Neural cell (in vitro differentiated cells): ENCODE measurements around the gene ENTPD3. TPM values are rescaled to one million over a fixed set of nuclear protein-coding genes. Genes with fewer than 3 reads are reported as not detected.

Experiments
- H2AFZ ChIP-seq: fragments of 200-600, 300-800 bp; sonication (generic), shearing (Covaris generic); 2 replicates; pipeline ENCODE4 v1.6.0; 2014; ENCODE audit warnings: low read depth, mild to moderate bottlenecking, antibody characterized with exemption, low read length, moderate library complexity
- H3F3A ChIP-seq: fragments of 200-600 bp; shearing (Covaris generic); 2 replicates; pipeline ENCODE4 v1.6.1; 2016; ENCODE audit warnings: mild to moderate bottlenecking, moderate library complexity, mixed read lengths, antibody characterized with exemption, low read length; ENCODE audit not compliant: insufficient read depth, poor library complexity, severe bottlenecking
- H3K27ac ChIP-seq: fragments of 200-600, 300-800 bp; sonication (generic), shearing (Covaris generic); 2 replicates; pipeline ENCODE4 v1.5.1; 2014; ENCODE audit warnings: mild to moderate bottlenecking, low read length, moderate library complexity
- H3K27me3 ChIP-seq: fragments of 300-800, 200-600 bp; sonication (generic), shearing (Covaris generic); 2 replicates; pipeline ENCODE4 v1.6.0; 2014; ENCODE audit warnings: mild to moderate bottlenecking, low read depth, low read length, moderate library complexity; ENCODE audit not compliant: insufficient read depth
- H3K36me3 ChIP-seq: fragments of 300-800, 200-600 bp; sonication (generic), shearing (Covaris generic); 2 replicates; pipeline ENCODE4 v1.5.1; 2014; ENCODE audit warnings: mild to moderate bottlenecking, antibody characterized with exemption, low read length, moderate library complexity; ENCODE audit not compliant: insufficient read depth
- H3K4me2 ChIP-seq: fragments of 300-800, 200-600 bp; sonication (generic), shearing (Covaris generic); 2 replicates; pipeline ENCODE4 v1.6.0; 2014; ENCODE audit warnings: mild to moderate bottlenecking, low read length
- H3K4me3 ChIP-seq: fragments of 300-800, 200-600 bp; sonication (generic), shearing (Covaris generic); 2 replicates; pipeline ENCODE4 v1.5.1; 2014; ENCODE audit warnings: mild to moderate bottlenecking, low read length, moderate library complexity
- H3K79me2 ChIP-seq: fragments of 200-600 bp; shearing (Covaris generic); replicated peaks from 2 replicates; pipeline ENCODE4 v1.6.0; 2014; ENCODE audit warnings: mild to moderate bottlenecking, low read length, moderate library complexity; ENCODE audit not compliant: insufficient read depth
- H3K9ac ChIP-seq: fragments of 300-800, 200-600 bp; sonication (generic), shearing (Covaris generic); 2 replicates; pipeline ENCODE4 v1.6.1; 2016; ENCODE audit warnings: mild to moderate bottlenecking, low read length, mixed read lengths
- H3K9me2 ChIP-seq: fragments of 200-600 bp; shearing (Covaris generic); 2 replicates; pipeline ENCODE4 v1.6.1; 2016; ENCODE audit warnings: mild to moderate bottlenecking, low read length, mixed read lengths; ENCODE audit not compliant: insufficient read depth
- H3K9me3 ChIP-seq: fragments of 200-600, 300-800 bp; sonication (generic), shearing (Covaris generic); 2 replicates; pipeline ENCODE4 v1.6.1; 2016; ENCODE audit warnings: mild to moderate bottlenecking, mixed run types, low read length, moderate library complexity, mixed read lengths
- H4K20me1 ChIP-seq: fragments of 200-600 bp; shearing (Covaris generic); 2 replicates; pipeline ENCODE4 v1.6.1; 2016; ENCODE audit warnings: mild to moderate bottlenecking, mixed run types; ENCODE audit not compliant: insufficient read depth
- EP300 ChIP-seq: fragments of 450-650 bp; conservative IDR thresholded peaks from 2 replicates; pipeline ENCODE4 v1.6.1; 2014; ENCODE audit warnings: antibody characterized with exemption, mild to moderate bottlenecking, moderate library complexity; ENCODE audit not compliant: poor library complexity, severe bottlenecking
- EZH2 ChIP-seq: fragments of 200-600, 300-800 bp; shearing (Covaris generic), sonication (generic); IDR thresholded peaks from 2 replicates; pipeline ENCODE4 v1.6.1; 2014; ENCODE audit warnings: antibody characterized with exemption, low read length, borderline replicate concordance, mild to moderate bottlenecking; ENCODE audit not compliant: insufficient read depth, poor library complexity, severe bottlenecking
- MXI1 ChIP-seq: fragments of 450-650 bp; conservative IDR thresholded peaks from 2 replicates; pipeline ENCODE4 v1.6.1; 2014; ENCODE audit warnings: antibody characterized with exemption, mild to moderate bottlenecking; ENCODE audit not compliant: poor library complexity, severe bottlenecking
- POLR2AphosphoS5 ChIP-seq: IDR thresholded peaks from 2 replicates; pipeline ENCODE4 v1.6.1; 2012
- RAD21 ChIP-seq: fragments of 450-650 bp; conservative IDR thresholded peaks from 2 replicates; pipeline ENCODE4 v1.6.1; 2014; ENCODE audit warnings: antibody characterized with exemption, mild to moderate bottlenecking, moderate library complexity
- SMC3 ChIP-seq: fragments of 450-650 bp; conservative IDR thresholded peaks from 2 replicates; pipeline ENCODE4 v1.6.1; 2014; ENCODE audit warnings: antibody characterized with exemption, mild to moderate bottlenecking, moderate library complexity; ENCODE audit not compliant: poor library complexity
- TAF1 ChIP-seq: IDR thresholded peaks from 2 replicates; pipeline ENCODE4 v1.6.1; 2012; ENCODE audit warnings: low read depth
- polyA plus RNA-seq: library from polyadenylated mRNA; depleted of rRNA; stranded (reverse); fragments of >200 nt; gene quantifications from 2 replicates; pipeline ENCODE4 v1.2.3, GENCODE V29; 2014
- TF ChIP-seq, protein P1 (sequence below): fragments of 450-650 bp; IDR thresholded peaks from 2 replicates; pipeline ENCODE4 v1.5.1; 2014; ENCODE audit warnings: antibody characterized with exemption, mild to moderate bottlenecking, moderate library complexity; ENCODE audit not compliant: poor library complexity, severe bottlenecking
- TF ChIP-seq, protein P2 (sequence below): IDR thresholded peaks from 2 replicates; pipeline ENCODE4 v1.6.1; 2012; ENCODE audit warnings: borderline replicate concordance

The ENTPD3 gene
- polyA plus RNA-seq, 1 donor from 2014 or later, result 2.8 TPM

DNA sequence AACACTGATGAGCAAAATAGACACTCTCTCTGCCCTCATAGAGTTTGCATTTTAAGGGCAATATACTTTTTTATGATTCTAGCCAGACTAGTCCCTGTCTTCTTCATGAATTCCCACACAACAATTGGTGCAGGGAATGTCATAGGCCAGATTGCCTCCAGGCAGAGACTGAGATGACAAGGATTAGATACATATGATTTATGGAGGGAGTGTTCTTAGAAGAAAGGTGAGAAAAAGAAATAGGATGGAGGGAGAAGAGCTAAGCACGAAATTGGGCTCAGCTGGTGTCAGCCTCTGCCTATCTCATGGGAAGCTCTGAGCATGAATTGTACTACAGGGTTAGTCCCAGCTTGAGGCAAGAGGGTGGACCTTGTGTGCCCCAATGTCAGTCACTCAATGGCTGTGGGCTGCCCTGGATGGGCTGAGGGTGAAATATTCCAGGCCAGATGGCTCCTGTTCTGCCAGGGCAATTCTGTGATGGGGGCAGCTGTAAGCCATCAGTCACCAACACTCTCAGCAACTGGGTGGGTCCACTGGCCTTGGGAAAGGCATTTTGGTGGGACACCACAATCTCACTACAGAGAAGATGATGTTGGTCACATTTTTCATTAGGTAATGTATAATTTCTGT, 46.3 kb upstream of the ENTPD3 start:
- Histone ChIP-seq H3K4me2 (no peak overlapping the region), H3K9me2 (no peaks in the 10 kb centered on the region), H3K27ac (no peak overlapping the region), H3K27me3 (no peaks in the 10 kb centered on the region), H3K4me3 (no peak overlapping the region), H3K9ac (no peak overlapping the region), H2AFZ (no peak overlapping the region), H4K20me1 (no peaks in the 10 kb centered on the region), H3K36me3 (no peaks in the 10 kb centered on the region), H3K9me3 (no peaks in the 10 kb centered on the region), H3K79me2 (no peaks in the 10 kb centered on the region), H3F3A (no peaks in the 10 kb centered on the region)
- TF ChIP-seq SMC3 (no peak), TAF1 (no peak), EP300 (no peak), POLR2AphosphoS5 (no peak), MXI1 (no peak)
- TF ChIP-seq, protein P1, sequence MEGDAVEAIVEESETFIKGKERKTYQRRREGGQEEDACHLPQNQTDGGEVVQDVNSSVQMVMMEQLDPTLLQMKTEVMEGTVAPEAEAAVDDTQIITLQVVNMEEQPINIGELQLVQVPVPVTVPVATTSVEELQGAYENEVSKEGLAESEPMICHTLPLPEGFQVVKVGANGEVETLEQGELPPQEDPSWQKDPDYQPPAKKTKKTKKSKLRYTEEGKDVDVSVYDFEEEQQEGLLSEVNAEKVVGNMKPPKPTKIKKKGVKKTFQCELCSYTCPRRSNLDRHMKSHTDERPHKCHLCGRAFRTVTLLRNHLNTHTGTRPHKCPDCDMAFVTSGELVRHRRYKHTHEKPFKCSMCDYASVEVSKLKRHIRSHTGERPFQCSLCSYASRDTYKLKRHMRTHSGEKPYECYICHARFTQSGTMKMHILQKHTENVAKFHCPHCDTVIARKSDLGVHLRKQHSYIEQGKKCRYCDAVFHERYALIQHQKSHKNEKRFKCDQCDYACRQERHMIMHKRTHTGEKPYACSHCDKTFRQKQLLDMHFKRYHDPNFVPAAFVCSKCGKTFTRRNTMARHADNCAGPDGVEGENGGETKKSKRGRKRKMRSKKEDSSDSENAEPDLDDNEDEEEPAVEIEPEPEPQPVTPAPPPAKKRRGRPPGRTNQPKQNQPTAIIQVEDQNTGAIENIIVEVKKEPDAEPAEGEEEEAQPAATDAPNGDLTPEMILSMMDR, result no peak
- TF ChIP-seq, protein P2, sequence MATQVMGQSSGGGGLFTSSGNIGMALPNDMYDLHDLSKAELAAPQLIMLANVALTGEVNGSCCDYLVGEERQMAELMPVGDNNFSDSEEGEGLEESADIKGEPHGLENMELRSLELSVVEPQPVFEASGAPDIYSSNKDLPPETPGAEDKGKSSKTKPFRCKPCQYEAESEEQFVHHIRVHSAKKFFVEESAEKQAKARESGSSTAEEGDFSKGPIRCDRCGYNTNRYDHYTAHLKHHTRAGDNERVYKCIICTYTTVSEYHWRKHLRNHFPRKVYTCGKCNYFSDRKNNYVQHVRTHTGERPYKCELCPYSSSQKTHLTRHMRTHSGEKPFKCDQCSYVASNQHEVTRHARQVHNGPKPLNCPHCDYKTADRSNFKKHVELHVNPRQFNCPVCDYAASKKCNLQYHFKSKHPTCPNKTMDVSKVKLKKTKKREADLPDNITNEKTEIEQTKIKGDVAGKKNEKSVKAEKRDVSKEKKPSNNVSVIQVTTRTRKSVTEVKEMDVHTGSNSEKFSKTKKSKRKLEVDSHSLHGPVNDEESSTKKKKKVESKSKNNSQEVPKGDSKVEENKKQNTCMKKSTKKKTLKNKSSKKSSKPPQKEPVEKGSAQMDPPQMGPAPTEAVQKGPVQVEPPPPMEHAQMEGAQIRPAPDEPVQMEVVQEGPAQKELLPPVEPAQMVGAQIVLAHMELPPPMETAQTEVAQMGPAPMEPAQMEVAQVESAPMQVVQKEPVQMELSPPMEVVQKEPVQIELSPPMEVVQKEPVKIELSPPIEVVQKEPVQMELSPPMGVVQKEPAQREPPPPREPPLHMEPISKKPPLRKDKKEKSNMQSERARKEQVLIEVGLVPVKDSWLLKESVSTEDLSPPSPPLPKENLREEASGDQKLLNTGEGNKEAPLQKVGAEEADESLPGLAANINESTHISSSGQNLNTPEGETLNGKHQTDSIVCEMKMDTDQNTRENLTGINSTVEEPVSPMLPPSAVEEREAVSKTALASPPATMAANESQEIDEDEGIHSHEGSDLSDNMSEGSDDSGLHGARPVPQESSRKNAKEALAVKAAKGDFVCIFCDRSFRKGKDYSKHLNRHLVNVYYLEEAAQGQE, result no peak

DNA sequence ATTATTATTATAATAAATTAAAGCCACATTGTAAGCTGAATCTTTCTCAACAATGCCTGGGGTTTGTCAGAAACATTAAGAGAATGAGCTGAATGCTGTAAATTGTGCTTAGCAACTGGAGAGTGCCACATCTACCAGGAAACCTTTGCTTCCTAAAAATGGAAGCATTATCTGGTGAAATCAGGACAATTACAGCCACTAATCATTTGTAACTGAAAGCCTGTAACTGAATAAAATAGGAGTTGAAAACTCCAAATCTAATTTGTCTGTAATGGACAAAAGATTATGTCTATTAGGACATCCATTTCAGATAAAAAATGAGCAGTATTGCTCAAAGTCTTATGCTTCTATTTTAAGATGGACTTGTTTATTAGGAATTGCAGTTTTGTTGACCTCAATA, 45.3 kb upstream of the ENTPD3 start:
- no peaks in the 10 kb centered on the region for H3K79me2 ChIP-seq
- no peaks in the 10 kb centered on the region for H4K20me1 ChIP-seq
- H3K4me3 ChIP-seq, result no peak overlapping the region
- no peaks in the 10 kb centered on the region for H3K27me3 ChIP-seq
- no peak overlapping the region for H3K9ac ChIP-seq
- H2AFZ ChIP-seq, result no peak overlapping the region
- H3K9me2 ChIP-seq, result no peaks in the 10 kb centered on the region
- H3K4me2 ChIP-seq, result no peak overlapping the region
- H3K9me3 ChIP-seq, result no peaks in the 10 kb centered on the region
- no peak for TF ChIP-seq EP300
- TF ChIP-seq EZH2, result no peak
- TF ChIP-seq, protein P1, result no peak
- TF ChIP-seq POLR2AphosphoS5, result no peak
- TF ChIP-seq RAD21, result no peak
- no peak for TF ChIP-seq TAF1
- no peak for TF ChIP-seq SMC3
- no peak for TF ChIP-seq MXI1
- TF ChIP-seq, protein P2, result no peak
- no peak overlapping the region for H3K27ac ChIP-seq
- H3K36me3 ChIP-seq, result no peaks in the 10 kb centered on the region
- no peaks in the 10 kb centered on the region for H3F3A ChIP-seq
